ENCODE measurements around the gene PHF23. TPM values are rescaled to one million over a fixed set of nuclear protein-coding genes. Genes with fewer than 3 reads are reported as not detected.

Gene PHF23
- total RNA-seq, 1 donor from 2014 or later, result 33.7 TPM

DNA sequence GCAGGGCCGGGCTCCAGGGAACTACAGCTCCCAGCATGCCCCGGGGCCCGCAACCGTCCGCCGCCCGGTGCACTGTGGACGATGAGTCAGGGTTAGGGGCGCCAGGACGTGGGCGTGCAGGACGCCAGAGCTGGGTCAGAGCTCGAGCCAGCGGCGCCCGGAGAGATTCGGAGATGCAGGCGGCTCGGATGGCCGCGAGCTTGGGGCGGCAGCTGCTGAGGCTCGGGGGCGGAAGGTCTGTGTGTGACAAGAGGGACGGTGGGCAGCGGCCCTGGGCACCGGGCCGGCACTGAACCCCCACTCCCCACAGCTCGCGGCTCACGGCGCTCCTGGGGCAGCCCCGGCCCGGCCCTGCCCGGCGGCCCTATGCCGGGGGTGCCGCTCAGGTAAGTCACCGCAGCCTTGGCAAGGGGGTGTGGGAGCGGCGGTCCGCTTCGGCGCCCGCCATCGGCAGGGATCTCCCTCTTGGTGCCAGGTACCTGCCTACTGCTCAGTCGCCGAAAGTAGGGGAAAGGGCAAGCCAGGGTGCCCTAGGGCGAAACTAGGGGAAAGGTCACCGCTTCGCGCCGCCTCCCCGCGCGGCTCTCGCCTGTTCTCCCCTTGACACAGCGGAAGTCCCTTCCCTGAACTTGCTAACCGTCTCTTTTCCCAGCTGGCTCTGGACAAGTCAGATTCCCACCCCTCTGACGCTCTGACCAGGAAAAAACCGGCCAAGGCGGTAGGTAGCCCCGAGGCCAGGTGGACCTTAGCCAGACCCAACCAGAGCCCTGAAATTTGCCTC, 19.3 kb downstream of the PHF23 start, which contains the start of the genes ACADVL and DLG4:
ACADVL (plus strand) TSS at position 127 of the 781 bp plus-strand sequence; CDS start at position 174, 47 bp downstream.
DLG4 (minus strand) TSS at position 25 of the 781 bp plus-strand sequence.
- DNase-seq, result peak; percentile 81

DNA sequence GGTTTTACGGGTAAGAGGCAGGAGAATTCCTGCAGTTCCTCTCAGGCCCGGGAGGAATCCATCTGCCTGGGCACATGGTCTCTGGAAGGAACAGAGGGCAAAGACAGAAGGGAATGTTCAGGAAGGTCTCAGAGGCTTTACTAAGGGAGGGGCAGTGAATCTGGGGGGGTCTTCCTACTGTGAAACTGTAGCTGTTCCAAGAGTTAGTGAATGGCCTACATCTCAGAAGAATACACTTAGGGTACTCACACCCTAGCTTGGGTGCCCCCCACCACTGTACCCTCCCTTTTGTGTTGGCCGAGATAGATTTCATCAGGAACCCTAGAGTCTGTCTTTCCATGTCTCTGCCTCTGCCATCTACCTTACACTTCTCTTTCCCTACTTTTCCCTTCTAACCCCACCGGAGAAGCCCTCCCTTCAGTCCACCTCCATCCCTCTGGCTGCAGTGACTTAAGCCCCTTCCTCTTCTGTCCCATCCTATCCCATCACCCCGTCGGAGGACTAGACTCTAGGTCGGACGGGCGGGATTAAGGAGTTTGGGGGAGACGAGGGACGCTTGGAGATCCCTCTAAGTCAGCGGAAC, 19.9 kb downstream of the PHF23 start:
- DNase-seq, result no peak

DNA sequence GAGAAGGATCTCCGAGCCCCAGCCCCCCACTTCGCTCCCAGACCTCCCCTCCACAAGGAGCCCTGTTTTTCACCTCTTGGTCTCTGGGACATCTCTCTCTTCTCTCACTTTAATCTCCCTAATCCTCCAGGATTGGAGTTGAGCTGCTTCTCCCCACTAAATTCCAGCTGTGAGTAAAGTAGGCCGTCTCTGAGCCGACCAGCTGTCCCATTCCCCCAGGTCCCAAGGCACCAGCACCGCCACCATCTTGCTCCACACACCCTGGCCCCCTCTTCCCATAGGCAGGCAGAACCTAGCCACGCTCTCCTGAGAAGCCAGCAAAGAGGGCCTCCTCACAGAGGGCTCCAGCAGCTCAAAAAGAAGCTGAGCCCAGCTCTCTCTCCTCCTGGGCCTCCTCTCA, 20.5 kb downstream of the PHF23 start:
- no peak for DNase-seq

DNA sequence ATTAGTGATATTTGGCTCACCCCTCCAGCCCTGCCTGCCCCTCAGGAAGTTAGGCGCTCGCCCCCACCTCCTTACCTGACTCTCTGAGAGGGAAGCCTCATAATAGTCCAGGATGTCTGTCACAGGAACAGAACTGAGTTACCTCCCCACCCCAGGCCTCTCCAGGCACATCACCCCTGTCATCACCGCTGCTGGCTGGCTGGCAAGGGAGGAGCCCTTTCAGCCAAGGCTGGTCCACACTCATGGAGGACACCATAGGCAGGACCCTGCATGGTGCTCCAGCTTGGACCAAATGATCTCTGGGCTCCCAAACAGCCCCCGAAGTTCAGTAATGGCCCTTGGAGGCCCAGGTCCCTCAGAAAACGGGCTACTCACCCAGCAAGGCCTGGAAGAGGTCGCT, 21.1 kb downstream of the PHF23 start:
- no peak for DNase-seq

DNA sequence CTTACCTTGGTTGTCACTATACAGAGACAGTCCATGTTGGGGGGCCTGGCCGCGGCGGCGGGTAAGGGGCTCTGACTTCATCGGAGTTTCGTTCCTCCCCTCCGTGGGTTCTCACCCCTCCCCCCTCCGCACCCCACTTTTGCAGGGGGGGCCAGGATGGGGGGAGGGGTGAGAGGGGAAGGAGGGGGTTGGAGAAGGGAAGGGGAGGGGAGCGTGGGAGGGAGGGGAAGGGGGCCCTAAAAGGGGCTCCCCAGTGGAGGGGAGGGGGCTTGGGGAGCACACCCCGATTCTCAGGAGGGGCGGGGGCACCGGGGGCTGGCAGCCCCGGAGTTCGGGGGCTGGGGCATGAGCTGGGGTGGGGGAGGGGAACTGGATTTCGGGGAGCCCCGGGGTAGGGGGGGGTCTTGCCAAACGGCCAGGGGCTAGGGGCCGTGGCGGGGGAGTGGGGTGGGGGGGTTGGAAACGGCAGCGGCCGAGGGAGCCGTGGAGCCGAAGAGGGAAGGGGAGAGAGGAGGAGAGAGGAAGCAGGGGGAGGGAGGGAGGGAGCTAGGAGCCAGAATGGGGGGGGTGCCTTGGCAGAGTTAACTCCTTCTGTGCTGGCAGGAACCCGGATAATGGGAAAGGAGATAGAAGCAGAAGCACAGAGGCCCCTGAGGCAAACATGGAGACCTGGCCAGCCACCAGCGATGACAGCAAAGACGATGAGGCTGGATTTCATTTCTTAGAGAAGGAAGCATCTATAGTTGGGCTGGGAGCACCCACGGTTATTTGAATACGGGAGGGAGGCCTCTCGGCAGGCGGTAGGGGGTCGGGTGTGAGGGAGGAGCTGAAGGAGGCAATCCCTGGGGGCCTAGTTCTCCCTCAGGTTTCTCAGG, 21.9 kb downstream of the PHF23 start:
- DNase-seq, result peak; percentile 18

DNA sequence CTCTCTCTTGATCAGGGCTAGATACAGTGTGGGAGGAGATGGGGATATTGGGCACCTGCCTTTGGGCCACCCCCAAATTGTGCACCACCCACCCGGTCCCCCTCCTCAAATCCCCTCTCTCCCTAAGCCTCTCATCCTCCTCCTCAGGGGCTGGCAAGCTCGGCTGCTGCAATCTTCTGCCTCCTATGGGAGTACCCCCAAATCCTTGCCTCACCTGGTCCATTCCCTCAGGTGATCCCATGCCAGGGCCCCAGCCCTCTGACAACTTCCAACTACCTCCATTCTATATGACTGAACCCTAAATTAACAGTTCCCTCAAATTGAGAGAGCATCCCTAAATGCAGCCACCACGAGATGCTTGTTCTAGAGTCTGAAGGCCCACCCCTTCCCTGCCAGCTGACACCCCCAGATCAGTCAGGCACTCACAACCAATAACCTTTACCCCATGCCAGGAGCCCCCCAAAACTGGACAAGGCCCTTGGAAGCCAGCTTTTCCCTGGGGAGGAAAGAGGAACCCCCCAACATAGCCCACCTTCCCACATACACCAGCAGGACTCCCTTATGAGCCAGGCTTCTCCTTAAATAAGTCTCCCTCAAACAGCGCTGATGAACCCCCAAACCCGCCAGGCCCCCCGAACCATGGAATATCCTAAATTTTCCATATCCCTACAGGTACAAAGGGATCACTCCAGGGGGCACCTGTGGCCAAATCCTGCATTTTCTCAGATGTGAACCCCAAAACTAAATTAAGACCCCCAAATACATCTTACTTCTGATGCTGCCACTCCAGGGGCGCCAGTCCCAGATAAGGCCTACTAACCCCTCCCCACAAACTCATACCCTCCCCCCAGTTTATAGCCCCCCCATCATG, 22.8 kb downstream of the PHF23 start:
- no peak for DNase-seq

DNA sequence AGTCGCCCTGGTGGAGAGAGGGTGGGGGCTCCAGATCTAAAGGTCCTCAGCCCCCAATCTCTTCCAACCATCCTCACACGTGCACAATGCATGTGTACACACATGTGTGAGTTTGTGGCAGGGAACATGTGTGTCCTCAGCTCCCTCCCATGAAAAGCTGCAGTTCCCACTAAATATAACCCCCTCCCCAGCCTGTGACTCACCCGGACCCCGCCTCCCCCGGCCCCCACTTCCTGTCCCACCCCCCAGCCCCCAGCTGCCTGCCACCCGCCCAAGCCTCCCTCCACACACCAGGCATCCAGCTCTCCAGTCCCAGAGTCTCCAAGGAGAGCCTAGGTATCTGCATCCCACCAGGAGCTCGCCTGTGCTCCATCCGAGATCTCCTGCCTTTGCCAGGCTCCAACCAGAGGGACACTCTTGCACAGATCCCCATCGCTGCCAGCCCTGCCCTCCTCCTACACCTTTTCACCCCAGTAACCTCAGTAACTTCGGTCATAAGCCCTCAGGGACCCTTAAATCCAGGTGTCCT, 23.5 kb downstream of the PHF23 start:
- no peak for DNase-seq

DNA sequence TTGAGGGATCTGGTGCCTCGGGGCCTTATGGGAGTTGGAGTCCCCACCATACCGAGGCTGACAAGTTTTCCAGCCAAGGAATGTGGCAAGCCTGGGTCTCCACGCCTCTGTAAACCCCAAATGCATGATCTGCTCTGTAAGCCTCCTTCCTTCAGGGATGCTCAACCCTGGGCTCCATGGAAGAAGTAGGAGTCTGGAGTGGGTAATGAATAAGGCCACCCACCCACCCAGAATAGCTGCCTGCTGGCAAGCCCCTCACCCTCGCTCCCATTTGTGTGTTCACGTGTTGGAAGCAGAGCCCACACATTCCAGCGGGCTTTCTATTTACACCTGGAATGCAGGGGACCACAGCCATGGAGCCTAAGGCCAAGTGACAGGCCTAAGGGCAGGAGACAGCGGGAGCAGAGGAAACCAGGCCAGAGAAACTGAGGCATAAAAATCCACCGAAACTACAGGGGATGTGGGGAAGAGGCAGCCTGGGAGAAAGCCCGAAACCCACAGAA, 24.1 kb downstream of the PHF23 start:
- no peak for DNase-seq

DNA sequence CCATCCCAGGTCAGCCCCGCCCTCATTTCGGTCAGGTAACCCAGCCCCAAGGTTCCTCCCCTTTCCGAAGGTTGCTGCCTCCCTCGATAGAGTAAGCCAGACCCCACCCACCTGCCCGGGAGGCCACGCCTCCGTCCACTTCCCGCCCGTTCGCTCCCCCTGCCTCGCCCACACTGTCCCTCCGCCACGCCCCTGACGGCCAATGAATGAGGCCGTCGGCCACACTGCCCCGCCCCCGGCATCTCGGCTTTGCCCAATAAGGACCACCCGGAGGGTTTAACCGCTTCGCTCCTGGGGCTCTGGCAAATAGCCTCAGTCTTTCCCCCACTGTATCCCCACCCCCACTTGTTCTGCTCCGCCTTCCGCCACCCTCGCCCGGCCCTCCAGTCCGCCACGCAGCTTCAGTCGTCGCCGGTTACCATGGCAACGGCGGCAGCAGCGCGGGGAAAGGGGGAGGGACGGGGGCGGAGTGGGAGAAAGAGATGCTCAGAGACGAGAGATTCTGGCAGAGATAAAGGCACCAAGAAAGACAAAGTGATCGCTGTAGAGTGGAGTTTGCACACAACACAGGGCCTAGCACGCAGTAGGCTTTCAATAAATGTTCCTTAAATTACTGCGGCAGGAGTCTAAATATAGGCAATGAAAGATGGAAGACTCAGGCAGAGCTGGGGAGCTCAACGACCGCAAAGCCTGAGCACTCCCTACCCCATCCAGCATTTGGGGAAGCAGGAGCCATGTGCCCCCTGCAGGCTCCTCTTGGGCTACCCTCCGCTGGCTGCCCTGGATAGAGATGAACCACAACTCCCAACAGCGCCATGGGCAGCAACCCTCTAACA, 24.7 kb downstream of the PHF23 start:
- DNase-seq, result peak; percentile 97

DNA sequence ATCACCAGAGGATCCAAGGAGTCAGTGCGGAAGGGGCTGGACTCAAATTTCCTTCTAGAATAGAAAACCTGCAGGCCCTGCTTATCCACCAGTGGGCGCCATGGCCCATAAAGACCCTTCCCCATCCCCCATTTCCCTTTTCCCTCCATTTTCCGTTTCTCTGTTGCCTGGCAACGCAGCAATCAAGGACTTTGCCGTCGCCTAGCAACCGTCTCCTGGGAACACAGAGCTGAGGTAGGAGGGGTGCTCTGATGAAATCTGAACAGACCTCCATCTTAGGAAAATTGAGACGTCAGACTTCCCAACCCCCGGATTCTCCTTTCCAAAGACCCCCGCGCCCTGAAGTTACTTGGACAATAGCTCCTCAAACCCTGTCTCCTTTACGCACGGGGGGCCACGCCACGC, 25.4 kb downstream of the PHF23 start:
- peak; percentile 73 for DNase-seq

DNA sequence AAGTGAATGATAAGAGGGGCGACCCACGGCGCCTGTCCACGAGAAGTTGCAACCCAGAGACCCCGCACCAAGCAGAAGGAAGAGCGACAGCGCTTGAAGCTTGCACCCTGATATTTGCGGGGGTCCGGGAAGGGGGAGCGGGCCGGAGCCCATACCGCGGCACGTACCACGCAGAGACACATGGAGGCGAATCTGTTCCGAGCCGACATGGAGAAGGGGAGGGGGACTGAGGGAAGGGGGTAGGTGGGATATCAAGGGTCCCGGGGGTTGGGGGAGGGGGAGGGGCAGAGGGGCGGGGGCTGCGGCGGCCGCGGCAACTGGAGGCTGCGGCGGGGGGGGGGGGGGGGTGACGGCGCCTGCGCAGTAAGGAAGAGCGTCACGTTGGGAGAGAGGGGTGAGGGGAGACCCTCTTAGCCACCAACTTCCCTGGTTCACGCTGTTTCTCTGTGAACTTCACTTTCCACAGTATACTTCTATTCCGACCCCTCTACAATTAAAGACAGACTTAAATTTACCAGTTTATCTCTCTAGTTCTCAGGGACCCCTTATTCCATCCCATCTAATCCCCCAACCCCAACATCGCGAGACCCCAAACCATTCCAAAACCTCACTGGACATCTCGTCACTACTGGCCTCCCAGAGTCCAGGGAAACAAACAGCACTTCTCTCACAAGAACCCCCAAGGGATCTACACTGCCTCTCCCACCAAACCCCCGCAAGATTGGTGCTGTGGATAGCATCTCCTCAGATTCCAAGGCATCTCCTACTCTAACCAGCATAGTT, 27.6 kb downstream of the PHF23 start:
- no peak for DNase-seq

DNA sequence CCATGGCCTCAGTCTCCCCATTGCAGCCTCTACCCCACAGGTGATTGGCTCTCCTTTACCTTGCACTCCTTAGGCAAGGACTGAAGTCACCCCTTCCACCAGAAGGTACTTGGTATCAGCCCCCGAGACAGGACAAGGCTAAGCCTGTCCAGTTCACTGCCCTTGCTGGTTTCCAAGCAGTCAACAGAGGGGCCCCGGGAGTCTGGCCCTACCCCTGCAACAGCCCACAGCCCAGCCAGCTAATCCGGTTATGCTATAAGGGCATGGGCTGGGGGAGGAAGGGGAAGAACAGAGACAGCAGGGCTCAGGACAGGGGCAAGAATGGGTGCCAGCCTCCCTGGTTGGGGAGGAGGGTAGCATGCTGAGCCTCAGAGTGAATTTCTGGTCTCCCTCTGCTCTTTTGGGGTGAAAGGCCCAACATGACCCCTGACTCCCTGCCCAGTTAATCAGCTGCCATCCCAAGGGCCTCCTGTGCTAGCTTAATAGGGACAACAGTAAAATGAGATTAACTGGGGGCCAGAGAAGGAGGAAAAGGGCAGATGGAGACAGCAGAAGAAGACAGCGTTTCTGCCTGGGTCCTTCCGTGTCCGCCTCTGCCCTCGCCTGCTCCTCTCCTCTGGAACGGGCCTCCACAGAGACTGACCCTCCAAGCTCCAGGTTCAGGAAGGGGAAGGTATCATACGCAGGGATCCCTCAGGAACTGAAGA, 30.4 kb downstream of the PHF23 start:
- DNase-seq, result no peak

DNA sequence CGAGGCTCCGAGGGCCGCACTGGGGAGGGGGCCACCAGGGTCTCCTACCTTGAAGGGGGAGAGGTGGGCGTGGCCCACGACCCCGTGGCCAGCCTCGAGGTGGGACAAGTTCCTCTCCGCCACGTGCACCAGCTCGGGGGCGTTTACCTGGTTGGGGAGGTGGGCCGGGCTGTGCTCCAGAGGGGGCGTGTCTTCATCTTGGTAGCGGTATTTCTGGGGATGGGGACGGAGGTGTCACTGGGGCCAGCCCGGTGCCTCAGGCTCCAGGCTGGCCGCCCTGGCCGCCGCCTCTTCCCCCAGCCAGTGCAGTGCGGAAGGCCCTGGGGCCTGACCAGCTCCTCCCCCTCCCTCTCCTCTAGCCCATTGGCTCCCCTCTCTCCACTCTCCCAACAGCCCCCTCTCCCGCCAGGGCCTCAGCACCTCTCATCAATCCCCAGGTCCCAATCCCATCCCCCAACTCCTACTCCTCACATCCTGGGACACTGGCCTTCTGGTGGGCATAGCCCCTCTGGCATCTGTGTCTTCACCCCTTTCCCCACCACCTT, 31.2 kb downstream of the PHF23 start:
- no peak for DNase-seq

DNA sequence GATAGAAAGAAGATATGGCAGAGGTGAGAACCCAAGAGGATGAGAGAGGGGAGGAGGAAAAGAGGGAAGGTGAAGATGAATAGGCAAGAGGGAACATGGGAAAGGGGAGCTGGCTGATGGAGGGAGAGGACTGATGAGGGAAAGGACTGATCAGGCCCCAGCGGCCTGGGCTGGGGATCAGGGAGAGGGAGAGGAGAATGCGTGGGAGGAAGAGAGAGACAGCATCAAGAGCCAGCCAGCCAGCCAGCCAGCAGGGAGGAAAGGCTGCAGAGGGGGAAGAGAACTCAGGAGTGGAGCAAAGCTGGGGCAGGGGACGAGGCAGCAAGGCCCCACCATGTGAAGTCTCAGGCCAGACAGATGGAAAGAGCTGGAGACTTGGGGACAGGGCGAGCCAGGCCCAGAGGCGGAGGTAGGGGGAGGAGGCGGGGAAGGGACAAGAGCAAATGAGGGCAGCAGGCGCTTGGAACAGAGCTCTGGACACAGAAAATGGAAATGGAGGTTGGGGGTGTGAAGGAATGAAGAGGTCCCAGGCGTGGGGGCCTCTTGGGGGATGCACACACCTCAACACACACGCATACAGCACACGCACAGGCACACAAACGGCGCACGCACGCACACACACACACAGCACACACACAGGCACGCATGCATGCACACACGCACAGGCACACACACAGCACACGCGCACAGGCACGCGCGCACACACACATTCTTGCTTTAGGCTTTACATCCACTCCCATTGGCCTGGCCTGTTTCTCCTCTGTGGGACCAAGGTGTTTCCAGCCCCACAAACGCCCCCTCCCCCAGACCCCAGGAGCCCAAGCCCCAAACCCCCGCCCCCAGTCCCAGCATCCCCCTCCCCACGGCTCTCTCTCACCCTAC, 31.9 kb downstream of the PHF23 start:
- no peak for DNase-seq

DNA sequence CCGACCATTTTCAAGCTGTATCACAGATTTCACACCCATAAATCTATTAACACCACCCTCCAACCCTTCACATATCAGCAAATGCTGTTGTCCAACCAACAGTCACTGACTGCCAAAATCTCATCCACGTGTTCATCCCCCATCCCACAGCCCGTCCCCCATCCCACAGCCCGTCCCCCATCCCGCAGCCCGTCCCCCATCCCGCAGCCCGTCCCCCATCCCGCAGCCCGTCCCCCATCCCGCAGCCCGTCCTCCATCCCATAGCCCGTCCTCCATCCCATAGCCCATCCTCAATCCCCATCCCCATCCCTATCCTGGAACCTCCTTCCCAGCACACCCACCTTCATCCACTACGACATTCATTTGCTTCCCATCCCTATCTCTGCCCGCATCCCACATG, 33.7 kb downstream of the PHF23 start:
- no peak for DNase-seq

DNA sequence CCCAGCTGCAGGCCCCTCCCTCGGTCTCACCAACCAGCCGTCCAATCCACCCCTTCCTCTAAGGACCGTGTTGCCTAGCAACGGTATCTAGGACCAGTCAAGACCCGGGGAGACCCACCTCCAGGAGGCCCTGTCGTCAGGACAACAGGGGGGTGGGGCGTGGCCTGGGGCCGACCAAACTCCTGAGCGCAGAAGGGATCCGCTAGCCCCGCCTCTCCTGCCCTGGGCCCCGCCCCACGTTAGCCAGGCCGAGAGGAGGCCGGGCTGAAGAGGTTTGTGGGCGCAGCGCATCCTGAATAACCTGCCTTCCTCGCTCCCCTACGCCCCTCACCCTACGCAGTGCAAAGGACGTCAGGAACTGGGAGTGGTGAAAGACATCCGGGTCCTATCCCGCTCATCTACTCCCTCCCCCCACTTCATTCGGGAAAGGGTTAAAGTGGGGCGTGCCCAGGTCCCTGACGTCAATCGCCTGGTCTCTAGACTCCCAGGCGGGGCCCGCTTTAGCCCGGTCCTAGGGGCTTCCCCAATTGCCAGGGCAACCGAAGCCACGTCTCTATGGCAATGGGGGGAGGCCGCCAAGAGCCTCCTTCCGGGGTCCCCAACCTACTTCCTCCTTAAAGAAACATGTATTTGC, 34.3 kb downstream of the PHF23 start:
- DNase-seq, result peak; percentile 78

DNA sequence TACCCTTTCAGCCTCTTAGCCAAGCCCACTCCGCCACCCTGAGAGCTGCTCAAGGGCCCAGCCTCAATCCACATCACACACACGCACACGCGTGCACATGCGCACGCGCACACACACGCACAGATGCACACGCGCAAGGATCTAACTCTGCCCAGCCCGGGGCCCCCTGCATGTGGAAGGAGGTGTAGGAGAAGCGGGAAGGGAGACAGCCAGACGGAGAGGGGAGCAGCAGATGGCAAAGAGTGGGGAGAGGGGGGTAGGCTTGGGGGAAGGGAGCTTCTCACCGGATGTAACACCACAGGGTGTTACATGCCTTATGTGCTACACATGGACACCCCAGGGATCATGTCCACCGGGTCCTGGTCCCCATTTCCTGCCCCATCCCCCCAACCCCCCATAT, 34.9 kb downstream of the PHF23 start:
- peak; percentile 36 for DNase-seq
